A673 (cell line): ENCODE results near the gene CHD1. TPM values are rescaled to one million over a fixed set of nuclear protein-coding genes. Genes with fewer than 3 reads are reported as not detected.

ENCODE experiments used
- BruUV-seq: library from RNA; stranded (reverse); fragments of 400-500 nt; replicated peaks from 2 replicates; lab custom pipeline; 2021; lab: Mats Ljungman, UMichigan
- CTCF ChIA-PET: fragments of 300-600 bp; sonication (Branson Sonifier 250); formaldehyde crosslinking; loops from one replicate; lab custom pipeline; 2022; ENCODE audit warnings: antibody characterized with exemption; lab: Charles Lee
- POLR2A ChIA-PET: fragments of 300-600 bp; sonication (Branson Sonifier 250); formaldehyde crosslinking; loops from one replicate; lab custom pipeline; 2022; ENCODE audit warnings: antibody characterized with exemption; ENCODE audit not compliant: low non-redundant PET; lab: Charles Lee
- DNase-seq: peaks from one replicate; pipeline ENCODE4 v3.0.0-alpha.2; 2015; ENCODE audit warnings: low spot score
- H3K27ac ChIP-seq: fragments of 200-600 bp; sonication (generic); 2 replicates; pipeline ENCODE4 v1.5.1; 2016; ENCODE audit warnings: mixed run types, low read depth, mild to moderate bottlenecking, mixed read lengths, antibody characterized with exemption, low read length; ENCODE audit not compliant: poor library complexity, severe bottlenecking
- H3K27me3 ChIP-seq: fragments of 200-600 bp; sonication (generic); replicated peaks from 2 replicates; pipeline ENCODE4 v1.6.1; 2017; ENCODE audit warnings: mixed run types, low read depth, mild to moderate bottlenecking, mixed read lengths, antibody characterized with exemption, low read length; ENCODE audit not compliant: insufficient read depth, poor library complexity
- H3K36me3 ChIP-seq: fragments of 200-600 bp; sonication (generic); 2 replicates; pipeline ENCODE4 v1.6.1; 2016; ENCODE audit warnings: mixed run types, mild to moderate bottlenecking, mixed read lengths, antibody characterized with exemption, low read length; ENCODE audit not compliant: insufficient read depth, poor library complexity, severe bottlenecking
- H3K4me1 ChIP-seq: fragments of 200-600 bp; sonication (generic); 2 replicates; pipeline ENCODE4 v1.6.1; 2017; ENCODE audit warnings: mixed run types, mild to moderate bottlenecking, mixed read lengths, antibody characterized with exemption, low read length; ENCODE audit not compliant: insufficient read depth, poor library complexity, severe bottlenecking
- H3K4me3 ChIP-seq: fragments of 200-600 bp; sonication (generic); 2 replicates; pipeline ENCODE4 v1.5.1; 2016; ENCODE audit warnings: low read depth, mixed run types, mild to moderate bottlenecking, mixed read lengths, low read length; ENCODE audit not compliant: poor library complexity, severe bottlenecking
- H3K9me3 ChIP-seq: fragments of 200-600 bp; sonication (generic); 2 replicates; pipeline ENCODE4 v1.6.1; 2016; ENCODE audit warnings: mixed run types, low read depth, mild to moderate bottlenecking, mixed read lengths, antibody characterized with exemption, low read length; ENCODE audit not compliant: poor library complexity, severe bottlenecking
- CTCF ChIP-seq: fragments of 300-800, 200-600 bp; sonication (generic); conservative IDR thresholded peaks from 2 replicates; pipeline ENCODE4 v1.5.1; 2017; ENCODE audit warnings: low read depth, mild to moderate bottlenecking, antibody characterized with exemption, low read length, moderate library complexity, mixed read lengths
- EZH2 ChIP-seq: fragments of 200-600 bp; sonication (generic); IDR thresholded peaks from 2 replicates; pipeline ENCODE4 v1.6.1; 2017; ENCODE audit warnings: borderline replicate concordance, low read depth, mild to moderate bottlenecking, mixed read lengths, antibody characterized with exemption, low read length; ENCODE audit not compliant: poor library complexity, severe bottlenecking
- intact Hi-C: fragments of 100-400 bp; cut with micrococcal nuclease; formaldehyde crosslinking; loops from one replicate; pipeline ENCODE4 v1.10.0; 2022; ENCODE audit not compliant: unreplicated experiment
- total RNA-seq: library from RNA; stranded (reverse); gene quantifications from 2 replicates; pipeline ENCODE4 v1.2.3, GENCODE V29; 2021

The CHD1 gene
- total RNA-seq, 1 experiment from 2014 or later, result 61.0 TPM

GRCh38 chr5:98938464-98938863 is 9.7 kb upstream of the CHD1 start:
- Histone ChIP-seq H3K4me3 (no peak overlapping the region), H3K27ac (no peak overlapping the region), H3K9me3 (no peaks in the 10 kb centered on the region), H3K4me1 (no peaks in the 10 kb centered on the region), H3K36me3 (no peaks in the 10 kb centered on the region), H3K27me3 (no peaks in the 10 kb centered on the region)
- TF ChIP-seq EZH2 (no peak), CTCF (no peak)
- CTCF ChIA-PET, result no interaction called here
- no TSS peak for BruUV-seq
- intact Hi-C loops, result no loop called here
- no peak for DNase-seq
- POLR2A ChIA-PET, result no interaction called here

- Histone ChIP-seq H3K9me3 (no peaks in the 10 kb centered on the region), H3K4me3 (no peak overlapping the region), H3K36me3 (no peaks in the 10 kb centered on the region), H3K27me3 (no peaks in the 10 kb centered on the region), H3K4me1 (no peaks in the 10 kb centered on the region), H3K27ac (no peak overlapping the region)
- intact Hi-C loops, result no loop called here
- no TSS peak for BruUV-seq
- ChIA-PET CTCF (no interaction called here), POLR2A (no interaction called here)
- DNase-seq, result no peak
- TF ChIP-seq CTCF, result no peak
- TF ChIP-seq EZH2, result no peak
Observed at GRCh38 chr5:98936948-98937715, 8.3 kb upstream of the CHD1 start.

- no peak overlapping the region for H3K4me3 ChIP-seq
- H3K27me3 ChIP-seq, result no peaks in the 10 kb centered on the region
- ChIA-PET POLR2A (no interaction called here), CTCF (no interaction called here)
- TF ChIP-seq CTCF (no peak), EZH2 (no peak)
- BruUV-seq, result no TSS peak
- intact Hi-C loops, result no loop called here
- no peaks in the 10 kb centered on the region for H3K36me3 ChIP-seq
- H3K9me3 ChIP-seq, result no peaks in the 10 kb centered on the region
- peaks cover 6% of the 10 kb centered on the region for H3K4me1 ChIP-seq
- no peak overlapping the region for H3K27ac ChIP-seq
- DNase-seq, result no peak
Observed at GRCh38 chr5:98935206-98935605, 6.4 kb upstream of the CHD1 start.
